K562 (cell line): ENCODE results near the gene KCNC4. TPM values are rescaled to one million over a fixed set of nuclear protein-coding genes. Genes with fewer than 3 reads are reported as not detected.

Source experiments
- ATAC-seq: fragments of 200-7000 bp; cut with Tn5 transposase; 3 replicates; pipeline ENCODE4 v1.9.1; 2020; ENCODE audit warnings: moderate library complexity
- BruUV-seq: library from RNA; stranded (reverse); fragments of 400-500 nt; replicated peaks from 2 replicates; lab custom pipeline; 2021; lab: Mats Ljungman, UMichigan
- CTCF ChIA-PET: fragments of 300-600 bp; formaldehyde crosslinking; extraction: SDS; loops from one replicate; lab custom pipeline; 2021; ENCODE audit warnings: low intra/inter-chr PET ratio; lab: Yijun Ruan, JAX
- POLR2A ChIA-PET: fragments of 300-600, 350-650 bp; sonication (Branson Sonifier 250); formaldehyde crosslinking; extraction: SDS; loops from one replicate; lab custom pipeline; 2021; ENCODE audit warnings: antibody characterized with exemption, inconsistent platforms; lab: Yijun Ruan, JAX
- DNase-seq, 4 experiments: peaks; one replicate each; pipeline versions ENCODE4 v3.0.0 to v3.0.0-alpha.2; 2011 to 2018; ENCODE audit warnings: low spot score in 3 of 4, mixed read lengths in 3 of 4; ENCODE audit errors: extremely low read depth in 1 of 4
- FAIRE-seq: peaks from 2 replicates; lab custom pipeline; 2011; peaks lifted over from hg19 to GRCh38; lab: Jason Lieb, UNC
- H2AFZ ChIP-seq: 2 replicates; pipeline ENCODE4 v1.6.0; 2011; ENCODE audit warnings: low read depth, low read length, control low read depth, inconsistent platforms
- H3K27ac ChIP-seq: fragments of 200-600 bp; 3 replicates; pipeline ENCODE4 v1.8.0; 2011; ENCODE audit warnings: low read depth, mild to moderate bottlenecking, control low read depth, inconsistent platforms, low read length, moderate library complexity, mixed read lengths; ENCODE audit errors: extremely low read depth
- H3K27me3 ChIP-seq, 2 experiments: fragments of 300-600 bp in 1 of 2; 2 replicates in 1 of 2; 3 replicates in 1 of 2; pipeline versions ENCODE4 v1.6.0 to v1.8.0; 2011; ENCODE audit warnings: inconsistent platforms in 2 of 2, low read length in 2 of 2, mild to moderate bottlenecking in 1 of 2, mixed read lengths in 1 of 2, moderate library complexity in 1 of 2; ENCODE audit not compliant: control insufficient read depth in 2 of 2, insufficient read depth in 2 of 2
- H3K36me3 ChIP-seq: fragments of 300-600 bp; 3 replicates; pipeline ENCODE4 v1.8.0; 2011; ENCODE audit warnings: mild to moderate bottlenecking, low read length, inconsistent platforms; ENCODE audit not compliant: control insufficient read depth, insufficient read depth
- H3K4me1 ChIP-seq, 2 experiments: fragments of 200-600 bp in 1 of 2; replicated peaks in 1 of 2; 2 replicates in 1 of 2; 3 replicates in 1 of 2; pipeline versions ENCODE4 v1.5.1 to v1.8.0; 2011; ENCODE audit warnings: inconsistent platforms in 2 of 2, low read length in 2 of 2, mild to moderate bottlenecking in 1 of 2, mixed read lengths in 1 of 2, moderate library complexity in 1 of 2; ENCODE audit not compliant: control insufficient read depth in 2 of 2, insufficient read depth in 2 of 2
- H3K4me2 ChIP-seq: 2 replicates; pipeline ENCODE4 v1.6.1; 2011; ENCODE audit warnings: low read length, control low read depth, inconsistent platforms, mixed read lengths; ENCODE audit not compliant: insufficient read depth
- H3K4me3 ChIP-seq: fragments of 200-600 bp; sonication (generic), shearing (Covaris generic); 2 replicates; pipeline ENCODE4 v1.5.1; 2016; ENCODE audit warnings: control low read depth, inconsistent platforms
- H3K79me2 ChIP-seq: fragments of 200-600 bp; 3 replicates; pipeline ENCODE4 v1.8.0; 2011; ENCODE audit warnings: low read length, inconsistent platforms; ENCODE audit not compliant: control insufficient read depth, insufficient read depth
- H3K9ac ChIP-seq, 2 experiments: 2 replicates each; pipeline versions ENCODE4 v1.6.0 to v1.6.1; 2011; ENCODE audit warnings: low read depth in 2 of 2, low read length in 2 of 2, control low read depth in 1 of 2, inconsistent platforms in 1 of 2, mild to moderate bottlenecking in 1 of 2, mixed read lengths in 1 of 2; ENCODE audit not compliant: insufficient read depth in 1 of 2
- H3K9me1 ChIP-seq: one replicate; pipeline ENCODE4 v1.6.0; 2011; ENCODE audit warnings: inconsistent platforms, mild to moderate bottlenecking, low read length, moderate library complexity; ENCODE audit not compliant: control insufficient read depth, insufficient read depth
- H3K9me3 ChIP-seq: replicated peaks from 2 replicates; pipeline ENCODE4 v1.5.1; 2011; ENCODE audit warnings: low read depth, low read length, inconsistent platforms; ENCODE audit not compliant: control insufficient read depth, insufficient read depth
- H4K20me1 ChIP-seq: replicated peaks from 2 replicates; pipeline ENCODE4 v1.6.1; 2011; ENCODE audit warnings: low read length, inconsistent platforms, mixed read lengths; ENCODE audit not compliant: control insufficient read depth, insufficient read depth
- CHD2 ChIP-seq: IDR thresholded peaks from 2 replicates; pipeline ENCODE4 v1.6.1; 2011; ENCODE audit warnings: low read depth, low read length
- COPS2 ChIP-seq: fragments of 450-650 bp; conservative IDR thresholded peaks from 2 replicates; pipeline ENCODE4 v1.6.1; 2016; ENCODE audit warnings: mild to moderate bottlenecking, moderate library complexity
- KLF1 ChIP-seq: fragments of 450-650 bp; IDR thresholded peaks from 2 replicates; pipeline ENCODE4 v1.6.1; 2016; ENCODE audit warnings: missing genetic modification characterization, missing compliant biosample characterization
- NR2C2 ChIP-seq, 2 experiments: fragments of 200-800 bp in 1 of 2; sonication (Bioruptor generic) in 1 of 2; sonication (generic) in 1 of 2; formaldehyde crosslinking in 1 of 2; IDR thresholded peaks; 2 replicates each; pipeline versions ENCODE4 v1.6.1 to v1.8.0; 2016 to 2022; ENCODE audit warnings: mild to moderate bottlenecking in 1 of 2, missing compliant biosample characterization in 1 of 2, missing genetic modification characterization in 1 of 2, missing genetic modification reagents in 1 of 2
- NRF1 ChIP-seq, 2 experiments: fragments of 450-650 bp; IDR thresholded peaks in 1 of 2; conservative IDR thresholded peaks in 1 of 2; 2 replicates each; pipeline ENCODE4 v1.6.1; 2014; ENCODE audit warnings: mild to moderate bottlenecking in 2 of 2
- SMARCB1 ChIP-seq: IDR thresholded peaks from 2 replicates; pipeline ENCODE4 v1.6.1; 2011; ENCODE audit warnings: improper control_type of control experiment, low read depth; ENCODE audit not compliant: insufficient read length
- TAF7 ChIP-seq: fragments of 450-650 bp; IDR thresholded peaks from 2 replicates; pipeline ENCODE4 v1.6.1; 2016; ENCODE audit warnings: missing genetic modification characterization, missing compliant biosample characterization
- TBP ChIP-seq: optimal IDR thresholded peaks from 2 replicates; pipeline ENCODE3; 2011; ENCODE audit warnings: low read depth, low read length, improper control_type of control experiment
- THRB ChIP-seq: fragments of 450-650 bp; formaldehyde crosslinking; conservative IDR thresholded peaks from 2 replicates; pipeline ENCODE4 v1.4.0; 2022; ENCODE audit warnings: mild to moderate bottlenecking, missing genetic modification characterization
- USF1 ChIP-seq: sonication (generic); formaldehyde crosslinking; IDR thresholded peaks from 2 replicates; pipeline ENCODE4 v1.9.0; 2022; ENCODE audit warnings: mild to moderate bottlenecking, missing genetic modification reagents
- ZNF324 ChIP-seq: fragments of 250-450 bp; sonication (Bioruptor Pico); IDR thresholded peaks from 2 replicates; pipeline ENCODE4 v1.4.0; 2020; ENCODE audit warnings: mild to moderate bottlenecking
- ZNF347 ChIP-seq: fragments of 450-650 bp; formaldehyde crosslinking; IDR thresholded peaks from 2 replicates; pipeline ENCODE4 v1.4.0; 2020; ENCODE audit warnings: low read depth, mild to moderate bottlenecking, moderate library complexity
- whole genome bisulfite sequencing: fragments of 100-300 bp; shearing (Covaris generic); methylation state at CpG from one replicate; pipeline ENCODE4 v1.1.6; 2016; ENCODE audit warnings: low coverage, mixed read lengths; ENCODE audit not compliant: insufficient coverage; ENCODE audit errors: missing lambda C conversion rate; 5-methylcytosine and 5-hydroxymethylcytosine counted together
- in situ Hi-C: fragments of 300-500 bp; cut with MboI; formaldehyde crosslinking; loops from 4 replicates; pipeline ENCODE4 v1.15.0; 2018; ENCODE audit warnings: inconsistent platforms, mixed read lengths
- intact Hi-C: fragments of 100-400 bp; cut with micrococcal nuclease; formaldehyde crosslinking; loops from 2 replicates; pipeline ENCODE4 v1.14.2; 2022
- polyA plus RNA-seq, 8 experiments: library from polyadenylated mRNA; depleted of rRNA in 4 of 8; stranded (reverse) in 5 of 8; unstranded in 3 of 8; fragments of >200 nt; fragmentation: Nextera tagmentation in 2 of 8; fragmentation: Illumina TruSeq in 1 of 8; extraction: Ambion mirVana in 2 of 8; extraction: Trizol in 1 of 8; gene quantifications; 2 replicates each; pipeline versions ENCODE4 v1.2.1 to v1.2.3, GENCODE V29; 2011 to 2014; ENCODE audit warnings: inconsistent platforms in 1 of 8, missing spikeins in 1 of 8
- total RNA-seq, 7 experiments: library from RNA; depleted of rRNA in 6 of 7; stranded (reverse); fragments of >200 nt in 6 of 7; fragmentation: Illumina TruSeq in 2 of 7; extraction: Trizol in 2 of 7; gene quantifications; 2 replicates each; pipeline versions ENCODE4 v1.2.1 to v1.2.3, GENCODE V29; 2011 to 2021; ENCODE audit warnings: low replicate concordance in 1 of 7

KCNC4 gene
- total and polyA plus RNA-seq, 9 of the 15 experiments (the other 6 are each of a cell fraction or from before 2014, with no cell fraction given): 0.07 to 1.8 (median 0.73) TPM

- no peak overlapping the region for H2AFZ ChIP-seq
- WGBS: 0% methylated on average over 10 of the region's 10 CpGs
- no peak overlapping the region for H3K27ac ChIP-seq
- no peak overlapping the region for H3K4me2 ChIP-seq
- no peaks in the 10 kb centered on the region for H3K9me1 ChIP-seq
- DNase-seq (no peak), FAIRE-seq (no peak), ATAC-seq (no peak)
- ChIA-PET CTCF (no interaction called here), POLR2A (interaction anchor here (0.9 to 1.3 kb wide), 2 partner anchors 9 to 275 kb away, joined by 4 to 5 read pairs; no protein-coding TSS in a partner anchor)
- peaks cover 47 to 76% of the 10 kb centered on the region in 2 experiments for H3K27me3 ChIP-seq
- no peak overlapping the region for H3K4me3 ChIP-seq
- BruUV-seq: no TSS peak
- no peaks in the 10 kb centered on the region for H3K4me1 ChIP-seq
- H3K9ac ChIP-seq: no peak overlapping the region
- in situ Hi-C loops: no loop called here
- TF ChIP-seq ZNF324 (CRISPR knock-in tag): no peak
- TF ChIP-seq NRF1 (conservative IDR thresholded peaks at IDR 0.05 in 1 of 2, IDR thresholded peaks at IDR 0.05 in 1 of 2): peak; percentile 56 to 64
- intact Hi-C loops: no loop called here
- peaks cover 5% of the 10 kb centered on the region; the same call in 1 of the 2 replicates for H4K20me1 ChIP-seq
- no peaks in the 10 kb centered on the region for H3K36me3 ChIP-seq
- no peaks in the 10 kb centered on the region for H3K9me3 ChIP-seq
- H3K79me2 ChIP-seq: no peaks in the 10 kb centered on the region
These were observed 24.9 kb upstream of the KCNC4 start for GRCh38 chr1:110185181-110185580.

GRCh38 chr1:110186558-110186957 is 23.6 kb upstream of the KCNC4 start:
- Histone ChIP-seq H3K9ac (no peak overlapping the region), H3K4me2 (no peak overlapping the region), H3K9me3 (no peaks in the 10 kb centered on the region), H3K27ac (no peak overlapping the region), H3K27me3 (peaks cover 44 to 81% of the 10 kb centered on the region in 2 experiments), H3K79me2 (no peaks in the 10 kb centered on the region), H3K9me1 (no peaks in the 10 kb centered on the region), H3K4me1 (no peaks in the 10 kb centered on the region), H3K36me3 (no peaks in the 10 kb centered on the region), H2AFZ (no peak overlapping the region), H4K20me1 (peaks cover 5% of the 10 kb centered on the region; the same call in 1 of the 2 replicates), H3K4me3 (no peak overlapping the region)
- TF ChIP-seq THRB (CRISPR knock-in tag) (no peak), ZNF347 (CRISPR knock-in tag) (no peak), KLF1 (tag) (no peak), SMARCB1 (no peak), COPS2 (no peak), NR2C2 (CRISPR knock-in tag; IDR thresholded peaks at IDR 0.05) (no peak), NR2C2 (tag; IDR thresholded peaks at IDR 0.05) (no peak), TAF7 (tag) (no peak), TBP (no peak), CHD2 (no peak), USF1 (CRISPR knock-in tag) (no peak)
- in situ Hi-C loops (no loop called here), intact Hi-C loops (no loop called here)
- 3% methylated on average over 5 of the region's 5 CpGs for WGBS
- POLR2A ChIA-PET: interaction anchor here (0.9 to 1.0 kb wide), 2 partner anchors 10 to 11 kb away, joined by 3 read pairs; no protein-coding TSS in a partner anchor
- no peak for ATAC-seq
- DNase-seq: no peak
- BruUV-seq: no TSS peak
- no peak for FAIRE-seq
- CTCF ChIA-PET: interaction anchor here (0.9 kb wide), 1 partner anchor 273 kb away, joined by 3 read pairs; no protein-coding TSS in a partner anchor
